C4-2B (cell line): ENCODE data around the gene FAM135A.
"Not testable (repeated sequence)": the region's sequence is repeated elsewhere in the genome, so short reads cannot be mapped to it uniquely, and the experiment has no call there.

Source experiments
- H3K27ac ChIP-seq: fragments of 450-650 bp; 2 replicates; pipeline ENCODE4 v1.5.1; 2017
- CTCF ChIP-seq: fragments of 450-650 bp; conservative IDR thresholded peaks from 2 replicates; pipeline ENCODE4 v1.5.1; 2017; ENCODE audit warnings: mild to moderate bottlenecking
- ZFX ChIP-seq: fragments of 450-650 bp; IDR thresholded peaks from 2 replicates; pipeline ENCODE4 v1.6.1; 2017

Gene FAM135A

GRCh38 chr6:70479236-70479635, 65.9 kb downstream of the FAM135A start:
- no peak for TF ChIP-seq ZFX
- no peak overlapping the region for H3K27ac ChIP-seq

- H3K27ac ChIP-seq, result not testable (repeated sequence)
Measured at GRCh38 chr6:70486638-70487037, 73.3 kb downstream of the FAM135A start.

GRCh38 chr6:70489364-70489763, 76.1 kb downstream of the FAM135A start:
- TF ChIP-seq CTCF, result no peak
- TF ChIP-seq ZFX, result no peak

GRCh38 chr6:70494833-70495232, 81.5 kb downstream of the FAM135A start:
- no peak overlapping the region for H3K27ac ChIP-seq
- TF ChIP-seq CTCF (no peak), ZFX (no peak)

More at GRCh38 chr6:70489364-70489763, 76.1 kb downstream of the FAM135A start:
- no peak overlapping the region for H3K27ac ChIP-seq

GRCh38 chr6:70495790-70496189, 82.5 kb downstream of the FAM135A start:
- H3K27ac ChIP-seq, result not testable (repeated sequence)

GRCh38 chr6:70502484-70502883, 89.2 kb downstream of the FAM135A start:
- TF ChIP-seq CTCF, result no peak
- TF ChIP-seq ZFX, result no peak
- H3K27ac ChIP-seq, result no peak overlapping the region

- no peak overlapping the region for H3K27ac ChIP-seq
- TF ChIP-seq ZFX (no peak), CTCF (no peak)
Measured at GRCh38 chr6:70503813-70504465, 90.6 kb downstream of the FAM135A start.

- TF ChIP-seq ZFX (no peak), CTCF (no peak)
- no peak overlapping the region for H3K27ac ChIP-seq
Measured at GRCh38 chr6:70506321-70506720, 93.0 kb downstream of the FAM135A start.

- no peak overlapping the region for H3K27ac ChIP-seq
- TF ChIP-seq ZFX (no peak), CTCF (no peak)
Measured at GRCh38 chr6:70507161-70507560, 93.9 kb downstream of the FAM135A start.
